Measurements from ENCODE around the gene GIPC3.

Gene GIPC3

DNA sequence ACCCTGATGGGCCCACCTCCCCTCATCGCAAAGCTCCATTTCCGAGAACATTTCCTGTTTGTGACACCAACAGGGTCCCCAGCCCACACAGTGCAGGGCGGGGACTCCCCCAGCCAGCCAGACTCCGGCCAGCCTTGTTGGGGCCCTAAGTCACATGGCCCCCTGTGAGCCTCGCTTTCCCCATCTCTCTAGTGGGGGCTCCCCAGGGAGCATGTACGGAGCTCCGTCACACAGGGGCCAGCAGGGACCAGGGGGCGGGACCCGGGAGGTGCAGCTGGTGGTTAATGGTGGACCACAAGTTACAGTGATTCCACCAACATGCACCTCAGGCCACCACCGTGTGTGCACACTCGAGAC is 19.7 kb downstream of the GIPC3 start:
- no peak for DNase-seq (ENCODE audit: low read depth, low spot score)

DNA sequence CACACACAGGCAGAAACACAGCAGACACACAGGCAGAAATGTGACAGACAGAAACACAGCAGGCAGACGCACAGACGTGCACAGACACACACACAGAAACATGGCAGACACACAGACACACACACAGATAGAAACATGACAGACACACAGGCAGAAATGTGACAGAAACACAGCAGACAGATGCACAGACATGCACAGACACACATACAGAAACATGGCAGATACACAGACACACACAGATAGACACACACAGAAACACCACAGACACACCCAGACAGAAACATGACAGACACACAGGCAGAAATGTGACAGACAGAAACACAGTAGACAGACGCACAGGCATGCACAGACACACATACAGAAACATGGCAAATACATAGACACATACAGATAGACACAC is 20.1 kb downstream of the GIPC3 start:
- DNase-seq (ENCODE audit: low read depth, low spot score): no peak

DNA sequence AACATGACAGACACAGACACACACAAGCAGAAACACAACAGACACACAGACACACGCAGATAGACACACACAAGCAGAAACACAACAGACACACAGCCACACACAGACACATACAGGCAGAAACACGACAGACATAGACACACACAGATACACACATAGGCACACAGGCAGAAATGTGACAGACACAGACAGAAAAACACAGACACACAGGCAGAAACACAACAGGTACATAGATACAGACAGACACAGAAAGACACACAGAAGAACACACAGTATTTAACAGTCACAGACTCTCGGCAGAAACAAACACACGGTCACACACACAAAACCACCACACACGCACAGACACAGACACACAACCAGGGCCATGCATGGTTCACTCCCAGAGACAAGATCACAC is 20.5 kb downstream of the GIPC3 start:
- no peak for DNase-seq (ENCODE audit: low read depth, low spot score)

DNA sequence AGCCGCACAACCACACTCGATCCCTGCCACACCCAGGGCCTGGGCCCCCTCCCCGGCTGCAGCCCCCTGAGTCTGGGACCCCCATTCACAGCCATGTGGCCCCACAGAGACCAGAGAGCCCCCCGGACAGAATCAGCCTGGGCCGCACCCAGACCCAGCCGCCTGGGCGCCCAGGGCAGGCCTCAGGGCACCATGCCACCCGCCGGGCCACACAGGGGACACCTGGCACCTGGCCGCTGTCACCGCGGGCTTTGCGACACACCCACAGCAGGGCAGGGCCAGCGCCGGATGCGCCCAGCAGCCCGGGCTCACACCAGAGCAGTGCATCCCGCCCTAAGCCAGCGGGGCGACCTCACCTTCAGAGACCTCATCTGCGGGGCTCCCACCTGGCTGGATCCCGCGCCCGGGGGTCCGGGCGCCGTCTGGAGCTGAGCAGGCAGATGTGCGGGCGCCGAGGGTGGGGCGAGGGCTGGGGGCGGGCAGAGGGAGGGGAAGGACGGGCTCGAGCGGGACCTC is 21.0 kb downstream of the GIPC3 start:
- no peak for DNase-seq (ENCODE audit: low read depth, low spot score)

DNA sequence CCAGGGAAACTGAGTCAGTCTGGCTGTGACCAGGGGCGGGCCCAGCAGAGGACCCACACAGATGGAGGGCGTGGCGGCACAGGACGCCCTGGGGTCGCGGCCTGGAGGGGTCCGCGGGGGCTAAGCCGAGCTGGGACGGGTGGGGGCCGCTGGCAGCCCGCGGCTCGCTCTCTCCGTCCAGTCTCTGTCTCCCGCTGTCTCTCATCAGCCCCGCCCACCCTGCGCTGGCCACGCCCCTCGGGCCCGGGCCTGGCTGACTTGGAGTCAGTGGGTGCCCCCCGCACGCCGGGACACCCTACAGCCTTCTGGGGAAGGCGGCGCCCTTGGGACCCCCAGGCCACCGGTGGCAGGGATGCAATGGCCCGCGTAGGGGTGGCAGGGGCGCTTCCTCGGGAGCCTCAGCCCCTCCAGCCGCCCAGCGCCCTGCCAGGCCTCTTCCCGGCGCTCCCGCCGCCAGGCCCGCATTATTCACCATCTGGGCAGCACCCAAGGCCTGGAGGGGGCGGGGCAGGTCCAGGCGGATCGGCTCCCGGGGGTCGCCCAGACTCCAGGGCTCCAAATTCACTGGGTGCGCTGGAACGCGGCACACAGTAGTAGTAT is 21.5 kb downstream of the GIPC3 start, which contains the start of gene TBXA2R:
TBXA2R (minus strand) TSS at position 186 of the 600 bp plus-strand sequence. CDS start 6,241 bp downstream, outside the sequence.
- DNase-seq (ENCODE audit: low read depth, low spot score): peak; percentile 55

DNA sequence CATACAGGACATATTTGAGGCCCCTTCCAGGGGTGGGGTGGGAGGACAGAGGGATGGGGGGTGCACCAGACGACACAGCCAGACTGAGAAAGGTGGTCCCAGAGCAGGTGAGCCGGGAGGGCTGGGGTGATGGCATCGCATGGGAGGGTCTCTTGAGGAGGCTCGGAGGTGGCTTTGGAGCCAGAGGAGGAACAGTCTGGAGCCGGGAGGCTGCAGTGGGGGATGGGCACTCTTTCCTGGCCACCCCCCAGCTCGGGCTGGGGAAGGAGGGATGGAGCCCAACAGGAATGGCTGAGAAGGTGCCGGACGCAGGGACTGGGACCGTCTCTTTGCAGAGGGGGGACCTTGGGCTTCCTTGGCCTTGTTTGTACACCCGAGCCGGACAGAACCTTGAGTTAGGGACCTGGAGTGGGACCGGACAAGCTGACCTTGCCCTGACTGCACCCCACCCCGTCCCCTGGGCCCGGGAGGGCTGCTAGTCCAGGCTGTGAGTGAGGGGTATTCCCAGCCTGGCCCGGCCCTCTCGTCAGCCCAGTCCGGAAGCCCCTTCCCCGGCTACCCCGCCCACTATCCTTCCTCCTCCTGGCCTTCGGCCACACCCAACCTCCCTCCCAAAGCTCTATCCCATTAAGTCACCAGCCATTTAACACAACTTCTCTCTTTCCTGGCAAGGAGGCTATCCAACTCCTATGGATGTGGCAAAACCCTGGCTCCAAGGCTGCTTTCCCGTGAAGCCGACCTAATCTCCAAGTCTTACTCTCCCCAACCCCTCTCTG is 22.2 kb downstream of the GIPC3 start:
- peak; percentile 86 for DNase-seq (ENCODE audit: low read depth, low spot score)

DNA sequence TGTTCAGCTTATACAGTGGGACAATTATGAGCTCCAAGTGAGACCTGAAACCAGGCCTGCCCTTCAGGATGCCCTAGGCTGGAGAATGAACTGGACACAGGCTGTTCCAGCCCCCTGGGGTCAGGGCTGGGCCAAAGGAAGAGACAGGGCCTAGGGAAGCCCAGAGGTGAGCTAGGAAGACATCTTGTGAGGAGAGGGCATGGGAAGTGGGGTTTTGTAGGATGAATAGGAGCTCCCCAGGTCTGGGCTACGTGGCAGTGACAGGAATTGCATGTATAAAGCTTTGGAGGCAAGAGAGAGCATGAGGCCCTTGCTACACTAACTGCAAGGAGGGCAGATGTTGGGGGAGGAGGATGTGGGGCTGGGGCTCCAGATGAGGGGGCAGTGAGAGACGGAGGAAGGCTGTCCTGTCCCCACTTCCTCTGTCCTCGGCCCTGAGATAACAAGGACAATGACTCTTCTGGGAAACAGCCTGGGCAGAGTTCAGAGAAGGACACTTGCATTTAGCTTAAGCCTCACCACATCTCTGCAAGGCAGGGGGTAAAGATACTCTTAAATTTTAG is 22.9 kb downstream of the GIPC3 start:
- no peak for DNase-seq (ENCODE audit: low read depth, low spot score)

DNA sequence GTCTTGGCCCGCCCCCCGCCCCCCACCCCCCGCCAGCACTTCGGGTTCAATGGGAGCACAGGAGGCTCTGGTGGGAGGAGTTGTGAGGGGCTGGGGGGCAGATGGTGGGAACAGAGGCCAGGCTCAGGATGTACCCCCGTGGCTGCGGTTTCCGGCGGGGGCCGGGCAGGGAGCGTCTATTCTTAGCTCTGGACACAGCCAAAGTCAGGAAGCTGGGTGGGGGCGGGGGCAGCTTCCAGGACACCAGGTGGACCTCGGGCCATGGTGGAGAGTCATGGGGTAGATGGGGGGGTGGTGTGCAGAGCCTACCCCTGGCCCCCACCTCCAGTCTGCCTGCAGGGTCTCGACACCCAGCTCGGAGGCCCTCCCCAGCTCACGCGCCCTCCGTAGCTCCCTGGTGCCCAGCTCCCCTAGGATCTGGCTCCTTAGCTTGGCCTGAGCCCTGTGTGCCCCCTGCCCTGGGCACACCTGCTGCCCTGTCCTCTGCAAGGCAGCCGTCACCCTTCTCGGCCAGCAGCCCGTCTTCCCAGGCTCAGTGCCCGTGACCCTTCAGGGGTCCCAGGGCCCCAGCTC is 23.6 kb downstream of the GIPC3 start:
- no peak for DNase-seq (ENCODE audit: low read depth, low spot score)

DNA sequence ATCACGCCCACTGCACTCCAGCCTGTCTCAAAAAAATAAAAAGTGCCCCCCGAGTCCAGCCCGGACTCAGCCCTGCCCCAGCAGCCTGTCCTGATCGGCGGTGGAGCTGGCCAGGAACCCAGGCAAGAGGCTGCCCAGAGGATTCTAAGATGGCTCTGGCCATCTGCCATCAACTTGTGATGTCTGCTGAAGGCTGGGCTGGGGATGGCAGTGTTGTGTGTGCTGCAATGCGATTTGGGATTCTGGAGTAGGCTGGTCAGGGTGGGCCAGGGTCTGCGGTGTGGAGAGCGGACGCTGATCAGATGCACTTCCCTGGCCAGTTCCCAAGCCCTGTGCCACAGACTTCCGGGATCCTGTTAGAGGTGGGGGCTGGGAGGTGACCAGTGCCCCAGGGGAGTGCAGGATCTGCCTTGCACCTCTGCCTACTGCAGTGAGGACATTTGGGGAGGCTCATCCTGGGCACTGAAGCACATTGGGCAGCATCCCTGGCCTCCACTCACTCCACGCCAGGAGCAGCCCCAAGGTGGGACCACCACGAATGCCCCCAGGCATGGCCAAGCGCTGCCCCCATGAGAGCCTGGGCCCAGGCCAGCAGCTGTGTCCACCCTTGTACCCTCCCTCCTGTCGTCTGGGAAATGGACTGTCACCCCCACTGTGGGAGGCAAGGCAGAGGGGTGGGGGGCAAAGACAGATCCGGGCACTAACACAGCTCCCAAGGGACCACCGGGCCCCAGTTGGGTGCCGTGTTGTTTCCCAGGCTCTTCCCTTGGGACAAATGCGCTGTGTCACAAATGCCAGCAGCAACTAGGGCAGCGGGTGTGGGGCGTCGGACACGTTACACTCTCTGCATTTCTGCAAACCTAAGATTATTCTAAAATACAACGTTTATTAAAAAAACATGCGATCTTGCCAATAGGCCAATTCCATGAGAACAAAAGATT is 24.8 kb downstream of the GIPC3 start:
- DNase-seq (ENCODE audit: low read depth, low spot score): no peak

DNA sequence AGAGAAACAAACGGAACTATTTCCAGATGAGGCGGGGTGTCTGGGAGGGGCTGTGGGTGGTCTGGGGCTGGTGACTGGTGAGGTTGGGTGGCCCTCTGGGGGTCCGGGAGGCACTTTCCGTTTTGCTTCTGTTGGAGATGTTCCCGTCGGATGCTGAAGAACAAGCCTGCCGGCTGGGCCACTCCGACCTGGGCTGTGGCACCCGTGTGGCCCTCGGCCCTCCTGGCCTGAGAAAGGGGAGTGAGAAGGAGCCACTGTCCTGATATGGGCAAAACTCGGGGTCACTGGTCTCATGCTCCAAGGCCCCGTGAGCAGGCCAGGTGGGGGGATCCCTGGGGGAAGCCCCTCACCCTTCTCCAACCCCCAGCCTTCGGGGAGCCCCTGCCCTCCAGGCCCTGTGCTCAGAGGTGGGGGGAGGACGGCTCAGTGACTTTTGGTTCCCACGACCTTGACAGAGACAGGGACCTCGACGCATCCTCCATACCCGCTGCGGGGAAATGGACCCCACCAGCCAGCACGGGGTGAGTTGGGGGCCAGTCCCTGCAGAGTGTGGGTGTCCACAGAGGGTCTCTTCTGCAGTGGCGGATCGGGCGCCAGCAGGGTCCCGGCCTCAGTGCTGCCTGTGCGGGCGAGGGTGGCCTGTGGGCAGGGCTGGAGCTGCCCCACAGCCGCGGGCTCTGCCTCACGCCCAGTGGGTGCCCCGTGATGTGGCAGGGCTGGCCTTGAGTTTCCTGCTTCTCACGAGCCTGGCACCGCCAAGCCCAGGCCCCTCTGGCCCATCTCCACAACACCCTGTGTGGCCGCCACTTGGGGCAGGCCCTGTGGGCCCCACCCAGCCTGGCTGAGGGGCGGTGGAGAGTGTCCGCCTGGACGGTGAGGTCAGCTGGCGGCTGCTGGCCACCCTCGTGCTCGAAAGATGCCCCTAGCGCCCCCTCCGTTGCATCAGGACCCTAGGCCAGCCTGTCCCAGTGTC is 25.8 kb downstream of the GIPC3 start:
- no peak for DNase-seq (ENCODE audit: low read depth, low spot score)

DNA sequence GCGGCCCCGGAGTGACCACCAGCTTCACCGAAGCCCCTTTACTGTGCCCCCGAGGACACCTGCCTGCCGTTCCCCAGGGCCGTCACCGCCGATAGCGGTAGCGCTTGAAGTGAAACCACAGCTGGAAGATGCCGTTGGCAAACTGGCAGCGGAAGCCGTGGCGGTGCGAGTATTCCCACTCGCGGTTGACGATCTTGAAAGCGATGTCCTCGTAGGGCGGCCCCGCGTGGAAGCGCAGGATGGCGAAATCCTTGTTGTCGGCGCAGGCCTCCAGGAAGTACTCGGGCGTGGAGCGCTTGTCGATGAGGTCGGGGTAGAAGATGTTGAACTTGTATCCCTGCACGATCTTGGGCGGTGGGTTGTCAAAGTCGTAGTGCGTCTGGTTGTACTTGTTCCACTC is 26.6 kb downstream of the GIPC3 start:
- DNase-seq (ENCODE audit: low read depth, low spot score): no peak

DNA sequence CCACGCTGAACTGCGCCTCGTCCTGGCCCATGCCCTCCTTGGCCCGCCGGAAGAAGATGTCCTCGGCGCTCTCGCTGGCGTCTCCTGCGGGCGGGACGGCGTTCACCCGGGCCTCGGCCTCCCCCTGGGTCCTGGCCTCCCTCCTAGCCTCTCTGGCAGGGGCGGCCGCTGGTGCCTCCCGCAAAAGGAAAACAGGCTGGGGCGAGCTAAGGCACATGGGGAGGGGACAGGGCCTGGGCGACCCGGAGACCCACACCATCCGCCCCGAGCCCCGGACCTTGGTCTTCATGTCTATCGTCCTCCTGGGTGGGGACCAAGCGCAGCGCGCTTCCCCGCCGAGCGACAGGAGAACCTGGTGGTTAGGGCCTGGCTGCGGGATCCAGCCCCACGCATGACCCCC is 27.1 kb downstream of the GIPC3 start:
- no peak for DNase-seq (ENCODE audit: low read depth, low spot score)

DNA sequence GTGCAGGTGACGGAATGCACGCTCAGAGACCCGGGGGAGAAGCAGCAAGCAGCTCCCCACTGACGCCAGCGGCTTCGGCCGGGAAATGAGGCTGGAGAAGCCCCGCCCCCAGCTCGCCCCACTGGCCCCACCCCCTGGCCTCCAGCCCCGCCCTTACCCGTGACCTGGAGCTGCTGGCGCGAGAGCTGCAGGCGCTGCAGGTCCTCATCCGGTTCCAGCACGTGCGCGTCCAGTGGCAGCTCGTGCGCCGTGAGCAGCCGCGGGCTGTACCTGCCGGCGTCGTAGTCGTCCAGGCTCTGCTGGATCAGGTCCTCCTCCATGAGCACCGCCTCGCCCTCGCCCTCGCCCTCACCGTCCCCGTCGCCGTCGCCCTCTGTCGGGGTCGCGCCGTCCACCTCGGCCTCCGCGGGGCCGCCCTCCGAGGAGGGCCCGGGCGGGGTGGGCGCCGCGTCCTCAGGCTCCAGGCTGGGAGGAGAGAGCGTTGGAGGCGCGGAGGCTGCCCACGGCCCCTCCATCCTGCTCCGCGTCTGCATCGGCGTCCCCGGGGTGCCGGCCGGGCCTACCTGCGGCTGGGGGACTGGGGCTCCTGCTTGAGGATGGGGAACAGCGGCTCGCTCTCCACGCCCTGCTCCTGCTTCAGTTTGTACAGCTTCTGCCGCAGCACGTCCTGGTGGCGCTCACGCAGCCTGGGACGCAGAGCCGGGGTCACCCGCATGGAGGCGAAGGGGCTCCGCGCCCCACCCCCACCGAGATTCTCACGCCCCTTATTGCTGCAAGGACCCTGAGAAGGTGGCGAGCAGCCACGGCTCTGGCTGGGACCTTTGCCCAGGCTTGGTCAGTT is 27.8 kb downstream of the GIPC3 start:
- DNase-seq (ENCODE audit: low read depth, low spot score): peak; percentile 41

DNA sequence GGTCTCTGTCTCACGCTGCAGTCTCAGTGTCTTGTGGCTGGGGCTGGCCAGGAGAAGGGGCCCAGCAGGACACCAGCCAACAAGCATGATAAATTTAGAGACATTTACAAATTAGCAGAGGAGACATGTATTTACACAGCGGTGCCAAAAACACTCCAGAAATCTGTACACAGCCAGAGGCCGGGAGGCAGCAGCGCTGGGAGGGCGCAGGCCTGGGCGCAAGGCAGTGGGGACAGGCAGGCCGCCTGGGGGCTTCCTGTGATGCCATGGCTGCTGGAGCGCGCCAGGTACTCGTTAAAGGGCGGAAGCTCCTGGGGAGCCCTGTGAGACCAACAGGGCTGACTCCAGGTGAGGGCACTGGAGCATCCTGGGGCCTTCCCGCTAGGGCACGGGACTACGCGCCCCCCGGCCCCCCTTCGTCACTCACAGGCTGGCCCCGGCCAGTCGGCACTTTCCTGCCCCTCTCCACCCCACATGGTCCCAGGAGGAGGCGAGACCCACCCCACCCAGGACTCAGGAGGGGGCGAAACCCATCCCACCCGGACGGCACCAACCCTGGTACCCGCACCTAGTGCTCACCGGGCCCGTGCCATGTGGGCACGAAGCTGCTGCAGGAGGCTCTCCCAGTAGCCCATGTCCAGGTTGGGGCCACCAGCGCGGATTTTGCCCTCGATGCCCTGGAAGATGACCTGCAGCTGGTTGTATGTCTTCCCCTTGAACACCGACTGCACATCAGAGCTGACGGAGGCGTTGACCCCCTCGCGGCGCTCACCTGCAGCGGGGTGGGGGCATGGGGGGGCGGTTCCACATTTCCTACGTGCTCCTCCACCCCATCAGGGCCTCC is 28.8 kb downstream of the GIPC3 start:
- DNase-seq (ENCODE audit: low read depth, low spot score): no peak

DNA sequence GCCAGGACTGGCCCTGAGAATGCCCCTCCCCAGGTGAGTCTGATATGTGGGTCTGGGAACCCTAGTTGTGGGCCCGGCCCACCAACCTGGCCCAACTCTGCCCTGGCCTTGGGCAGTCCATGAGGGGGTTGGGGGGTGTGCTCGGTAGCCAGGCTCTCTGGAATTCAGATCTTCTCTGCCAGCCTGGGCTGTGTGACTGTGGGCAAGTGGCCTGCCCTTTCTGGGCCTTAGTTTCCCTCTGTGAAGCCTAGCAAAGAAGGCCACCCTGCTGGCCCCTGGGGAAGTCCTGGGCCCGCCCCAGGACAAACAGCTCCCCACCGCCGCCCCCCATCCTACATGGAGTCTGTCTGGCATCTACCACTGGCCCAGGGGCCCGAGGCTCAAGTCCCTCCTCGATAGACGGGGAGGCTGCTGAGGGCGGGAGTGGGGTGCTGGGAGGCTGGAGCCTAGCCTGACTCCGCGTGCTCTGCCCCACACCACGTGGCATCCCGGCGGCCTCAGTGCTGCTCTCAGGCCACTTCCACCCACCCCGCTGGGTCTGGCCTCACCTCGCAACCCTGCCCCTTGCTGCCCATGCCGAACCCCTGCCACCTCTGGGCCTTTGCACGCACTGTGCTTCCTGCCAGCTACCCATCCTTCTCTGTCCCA is 29.7 kb downstream of the GIPC3 start:
- no peak for DNase-seq (ENCODE audit: low read depth, low spot score)

DNA sequence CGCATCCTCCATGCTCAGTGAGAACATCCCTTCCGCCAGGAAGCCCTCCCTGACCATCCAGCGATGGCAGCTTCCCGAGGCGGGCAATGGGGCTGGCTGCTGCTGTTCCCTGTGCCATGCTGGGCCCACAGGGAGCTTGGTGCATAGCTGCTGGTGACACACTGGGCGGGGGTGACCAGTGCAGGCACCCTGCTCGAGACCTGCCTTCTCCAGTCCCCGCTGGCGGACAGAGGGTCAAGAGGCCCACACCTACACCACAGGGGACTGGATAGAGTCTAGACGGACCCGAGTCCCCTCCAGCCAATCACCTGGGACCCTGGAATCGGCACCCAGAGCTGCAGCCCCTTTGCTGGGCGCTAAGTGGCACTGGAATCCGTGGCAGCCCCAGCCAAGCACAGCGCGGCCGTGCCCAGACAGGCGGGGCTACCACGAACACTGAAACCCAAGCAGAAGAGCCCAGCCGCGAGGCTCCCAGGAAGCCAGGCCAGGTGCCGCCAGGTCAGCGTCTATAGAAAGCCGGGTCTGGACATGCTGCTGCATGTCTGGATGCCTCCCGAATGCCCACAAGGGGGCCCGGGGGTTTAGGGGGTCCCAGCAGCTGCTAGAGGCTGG is 30.4 kb downstream of the GIPC3 start:
- DNase-seq (ENCODE audit: low read depth, low spot score): no peak

DNA sequence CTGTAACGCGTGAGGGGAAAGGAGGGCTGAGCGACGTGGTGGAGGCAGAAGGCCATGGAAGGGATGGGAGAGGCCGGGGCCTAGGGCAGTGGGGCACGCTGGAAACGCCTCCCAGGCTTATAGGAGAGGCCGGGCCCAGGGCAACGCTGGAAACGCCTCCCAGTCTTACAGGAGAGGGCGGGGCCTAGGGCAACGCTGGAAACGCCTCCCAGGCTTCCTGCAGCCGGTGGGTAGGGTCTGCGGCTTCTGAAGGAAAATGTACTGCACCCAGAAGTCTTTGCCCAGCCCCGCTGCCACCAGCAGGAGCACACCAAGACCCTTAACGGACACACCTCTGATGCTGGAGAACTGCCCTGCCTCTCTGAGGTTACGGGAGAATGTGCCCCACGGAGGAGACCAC is 32.2 kb downstream of the GIPC3 start:
- DNase-seq (ENCODE audit: low read depth, low spot score): peak; percentile 35

Data from ELF-1 (cell line).